GM18951 (cell line): ENCODE results near the gene STK32A.
"Not testable (repeated sequence)": the region's sequence is repeated elsewhere in the genome, so short reads cannot be mapped to it uniquely, and the experiment has no call there.

ENCODE experiments used
- POLR2A ChIP-seq: IDR thresholded peaks from 4 replicates; pipeline ENCODE4 v1.6.1; 2011; ENCODE audit warnings: mild to moderate bottlenecking; ENCODE audit not compliant: insufficient read length, insufficient read depth; ENCODE audit errors: extremely low read depth
- in situ Hi-C: fragments of 300-500 bp; cut with MboI; formaldehyde crosslinking; loops from one replicate; pipeline ENCODE4 v1.12.0; 2022; ENCODE audit warnings: low sequenced_read_pairs, mixed read lengths, inconsistent platforms; ENCODE audit not compliant: unreplicated experiment

STK32A gene

DNA sequence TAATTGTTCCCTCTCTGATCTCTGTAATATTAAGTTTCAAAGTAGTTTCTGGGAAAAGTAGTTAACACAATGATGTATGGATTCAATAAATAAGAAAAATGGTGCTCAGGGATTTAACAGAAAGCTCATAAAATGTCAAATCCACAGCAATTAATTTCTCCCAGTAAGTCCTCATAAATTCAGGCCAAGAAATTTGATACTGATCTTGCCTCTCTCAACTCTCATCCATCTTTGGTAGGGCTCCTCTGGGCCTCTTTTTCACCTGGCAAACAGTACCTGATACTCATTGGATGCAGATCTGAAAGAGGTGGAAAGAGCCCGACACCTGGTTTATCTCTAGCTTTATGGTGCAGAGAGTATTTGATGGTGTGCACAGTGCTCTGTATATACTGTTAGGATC lies 106.1 kb downstream of the STK32A start:
- in situ Hi-C loops = no loop called here
- no peak for TF ChIP-seq POLR2A

- TF ChIP-seq POLR2A = no peak
- in situ Hi-C loops = no loop called here
Measured at GRCh38 chr5:147341345-147341744, 106.5 kb downstream of the STK32A start.

DNA sequence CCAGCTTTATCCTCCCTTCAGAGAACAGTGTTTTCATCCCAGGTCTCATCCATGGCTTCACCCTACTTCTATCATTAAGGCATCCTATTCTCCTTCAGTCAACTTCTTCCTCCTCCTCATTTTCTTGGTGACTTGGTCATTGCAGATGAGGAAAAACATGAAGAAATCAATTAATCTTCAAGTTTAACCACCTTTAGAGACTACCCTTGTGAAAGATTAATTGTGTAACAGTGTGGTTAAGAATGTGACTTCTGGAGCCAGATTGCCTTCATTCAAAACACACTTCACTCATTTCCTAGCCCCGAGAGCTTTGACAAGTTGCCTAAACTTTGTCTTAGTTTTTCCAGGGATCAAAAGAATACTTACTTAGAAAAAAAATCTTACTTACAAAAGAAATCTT lies 110.0 kb downstream of the STK32A start:
- in situ Hi-C loops = no loop called here
- no peak for TF ChIP-seq POLR2A

DNA sequence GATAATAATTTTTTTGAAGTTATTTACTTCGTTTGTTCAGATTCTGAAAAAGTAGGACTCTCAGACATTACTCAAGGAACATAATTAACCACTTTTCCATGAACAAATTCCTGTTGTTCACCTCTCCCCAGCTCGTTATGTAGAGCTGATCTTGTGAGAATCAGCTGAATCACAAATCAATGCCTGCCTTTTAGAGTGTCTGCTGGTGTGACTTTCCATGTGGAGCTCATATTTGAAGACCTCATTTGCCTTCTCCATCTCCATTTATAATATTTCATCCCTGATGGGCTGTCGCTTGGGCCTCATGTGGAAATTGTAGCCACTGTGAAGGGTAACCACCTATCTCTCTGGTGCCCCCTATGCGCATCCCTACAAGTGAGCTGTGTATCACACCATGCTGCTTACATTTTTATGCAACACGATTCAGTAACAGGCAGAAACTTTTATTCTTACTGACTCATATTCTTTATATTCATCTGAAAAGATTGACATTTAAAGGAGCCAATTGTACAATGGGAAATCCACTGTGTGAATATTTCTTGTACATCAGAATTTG lies 111.3 kb downstream of the STK32A start:
- TF ChIP-seq POLR2A = no peak
- in situ Hi-C loops = no loop called here

GRCh38 chr5:147348046-147348445 lies 113.2 kb downstream of the STK32A start:
- in situ Hi-C loops = no loop called here
- no peak for TF ChIP-seq POLR2A

GRCh38 chr5:147348451-147348850 lies 113.6 kb downstream of the STK32A start:
- in situ Hi-C loops = no loop called here
- no peak for TF ChIP-seq POLR2A

DNA sequence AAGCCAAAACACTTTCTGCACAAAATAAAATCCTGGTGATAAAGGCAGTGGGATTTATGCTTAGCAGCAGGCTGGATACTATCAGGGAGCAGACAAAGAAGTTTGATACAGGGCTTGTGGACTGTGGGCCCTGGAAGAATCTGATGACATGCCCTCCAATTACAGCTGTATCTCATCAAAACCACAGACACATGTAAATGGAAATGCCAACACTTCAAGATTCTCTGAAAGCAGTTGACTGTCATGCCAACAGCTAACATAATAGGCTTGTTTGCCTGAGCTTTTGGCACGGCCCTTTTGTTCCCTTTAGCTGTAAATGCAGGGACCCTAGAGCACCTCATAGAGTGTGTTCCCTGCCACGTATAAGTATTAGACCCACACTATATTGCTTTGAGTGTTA lies 114.4 kb downstream of the STK32A start:
- in situ Hi-C loops = no loop called here
- no peak for TF ChIP-seq POLR2A

DNA sequence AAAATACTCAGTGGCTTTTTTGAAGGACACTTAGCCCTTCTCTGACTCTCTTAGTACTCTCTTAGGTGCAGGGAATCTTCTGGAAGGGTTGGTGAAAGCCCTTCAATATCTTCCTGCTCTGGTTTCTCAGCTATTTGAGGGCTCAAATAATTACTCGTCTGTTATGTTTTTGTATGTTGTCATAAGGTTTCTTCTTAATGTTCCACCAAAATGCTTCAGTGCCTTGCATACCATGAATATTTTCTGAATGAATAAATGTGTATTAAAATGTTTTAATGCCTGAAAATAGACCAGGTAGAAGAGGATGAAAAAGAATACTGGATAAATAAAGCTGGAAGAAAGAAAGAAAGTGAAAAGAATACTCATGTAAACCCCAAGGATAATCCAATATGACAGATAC lies 124.3 kb downstream of the STK32A start:
- in situ Hi-C loops = no loop called here
- no peak for TF ChIP-seq POLR2A

- in situ Hi-C loops = no loop called here
- no peak for TF ChIP-seq POLR2A
Measured at GRCh38 chr5:147359581-147359980, 124.8 kb downstream of the STK32A start.

- TF ChIP-seq POLR2A = no peak
- in situ Hi-C loops = no loop called here
Measured at GRCh38 chr5:147360816-147361215, 126.0 kb downstream of the STK32A start.

DNA sequence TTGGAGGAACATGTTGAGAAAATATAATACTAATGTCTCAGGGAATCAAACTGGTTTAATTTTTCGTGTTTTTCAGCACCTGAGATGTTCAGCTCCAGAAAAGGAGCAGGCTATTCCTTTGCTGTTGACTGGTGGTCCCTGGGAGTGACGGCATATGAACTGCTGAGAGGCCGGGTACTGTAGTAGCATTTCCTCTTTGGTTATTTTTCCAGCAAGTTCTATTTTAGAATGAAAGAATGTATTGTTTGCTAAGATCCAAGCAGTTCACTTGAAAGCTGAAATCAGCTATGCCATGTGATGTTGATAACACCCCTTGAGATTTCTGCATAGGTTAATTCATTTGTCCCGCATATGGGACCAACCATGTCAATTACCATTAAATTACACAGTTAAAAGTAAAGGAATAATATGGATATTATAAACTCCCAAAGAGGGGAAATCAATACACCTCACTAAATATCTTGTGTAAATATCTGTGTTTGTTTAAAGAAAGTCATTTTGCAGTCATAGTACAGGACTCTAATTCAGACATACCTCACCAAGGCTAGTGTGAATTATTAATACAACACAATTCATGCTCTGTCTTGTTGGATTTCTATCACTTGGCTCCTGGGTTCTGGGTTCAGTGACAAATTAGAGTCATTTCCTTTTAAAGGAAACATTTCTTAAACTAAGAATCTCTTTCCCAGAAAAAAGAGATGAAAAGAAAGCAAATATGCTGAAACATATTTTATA lies 126.8 kb downstream of the STK32A start:
- TF ChIP-seq POLR2A = no peak
- in situ Hi-C loops = no loop called here

GRCh38 chr5:147367381-147367780 lies 132.6 kb downstream of the STK32A start:
- in situ Hi-C loops = not testable (repeated sequence)

- in situ Hi-C loops = no loop called here
Measured at GRCh38 chr5:147369742-147370374, 135.0 kb downstream of the STK32A start.

GRCh38 chr5:147371290-147371689 lies 136.5 kb downstream of the STK32A start:
- in situ Hi-C loops = no loop called here
- TF ChIP-seq POLR2A = no peak

More at GRCh38 chr5:147369742-147370374, 135.0 kb downstream of the STK32A start:
- no peak for TF ChIP-seq POLR2A
